Right lobe of liver (tissue), 6 donors: ENCODE measurements around the gene B4GALT3. TPM values are rescaled to one million over a fixed set of nuclear protein-coding genes. Genes with fewer than 3 reads are reported as not detected.

Source experiments
- ATAC-seq, 4 donors: fragments of 200-7000 bp; cut with Tn5 transposase; one replicate each; pipeline ENCODE4 v1.9.1; 2020; ENCODE audit warnings: mild to moderate bottlenecking in 4 of 4, moderate library complexity in 4 of 4
- DNase-seq, 3 donors: peaks; one replicate each; pipeline ENCODE4 v3.0.0-alpha.2; 2020
- H3K27ac ChIP-seq, 3 donors: fragments of 200-600 bp; one replicate each; pipeline ENCODE4 v1.8.0; 2022
- H3K27me3 ChIP-seq, 2 donors: fragments of 200-600 bp; one replicate each; pipeline ENCODE4 v1.8.0; 2022
- H3K36me3 ChIP-seq, 4 donors: fragments of 200-600 bp; sonication (generic) in 1 of 4; one replicate each; pipeline versions ENCODE4 v1.5.1 to v1.8.0; 2017 to 2022; ENCODE audit warnings: control low read depth in 1 of 4
- H3K4me1 ChIP-seq, 4 donors: fragments of 200-600 bp; sonication (generic) in 1 of 4; one replicate each; pipeline versions ENCODE4 v1.5.1 to v1.8.0; 2017 to 2022; ENCODE audit warnings: control low read depth in 1 of 4
- H3K4me3 ChIP-seq, 3 donors: fragments of 200-600 bp; one replicate each; pipeline ENCODE4 v1.8.0; 2022
- H3K9me3 ChIP-seq, 4 donors: fragments of 200-600 bp; sonication (generic) in 1 of 4; one replicate each; pipeline versions ENCODE4 v1.5.1 to v1.8.0; 2017 to 2022; ENCODE audit warnings: control low read depth in 1 of 4
- POLR2A ChIP-seq: fragments of 450-650 bp; IDR thresholded peaks from one replicate; pipeline ENCODE4 v1.6.1; 2017; ENCODE audit warnings: antibody characterized with exemption, mild to moderate bottlenecking
- WGBS: methylation state at CpG from one replicate; pipeline ENCODE4 v1.1.6; 2018; ENCODE audit warnings: low coverage, low lambda C conversion rate; ENCODE audit not compliant: insufficient coverage; ENCODE audit errors: missing lambda C conversion rate; 5-methylcytosine and 5-hydroxymethylcytosine counted together
- intact Hi-C, 2 donors: fragments of 100-400 bp; cut with DNase I; formaldehyde crosslinking; loops; one replicate each; pipeline versions ENCODE4 v1.11.2 to v1.14.1; 2022
- total RNA-seq, 6 experiments: library from RNA; depleted of rRNA in 2 of 6; stranded (reverse); fragments of >200 nt in 2 of 6; fragmentation: NEBNext Ultra II Directional in 3 of 6; extraction: Animal tissue kit (Norgen Biotek cat#: 25700) in 3 of 6; gene quantifications; one replicate each; pipeline versions ENCODE4 v1.1.0 to v1.2.4, GENCODE V29; 2016 to 2023
- TF ChIP-seq, protein P1 (sequence below), 4 donors: fragments of 200-600 bp in 3 of 4; fragments of 450-650 bp in 1 of 4; IDR thresholded peaks; one replicate each; pipeline versions ENCODE4 v1.5.1 to v1.8.0; 2016 to 2022; ENCODE audit warnings: antibody characterized with exemption in 4 of 4, mild to moderate bottlenecking in 2 of 4
- donor health status: DM: no; HTN: yes; CAD: no.
- donor health status: DM: no; HTN: no; CAD: no.
- donor health status: DM: no; HTN: no; CAD: no.
- donor health status: DM: no; HTN: yes; CAD: no.
- donor health status: DM: no; HTN: yes; CAD: no.

The B4GALT3 gene
- total RNA-seq, 6 experiments from 2014 or later, result 10.9 to 21.1 (median 13.1) TPM

DNA sequence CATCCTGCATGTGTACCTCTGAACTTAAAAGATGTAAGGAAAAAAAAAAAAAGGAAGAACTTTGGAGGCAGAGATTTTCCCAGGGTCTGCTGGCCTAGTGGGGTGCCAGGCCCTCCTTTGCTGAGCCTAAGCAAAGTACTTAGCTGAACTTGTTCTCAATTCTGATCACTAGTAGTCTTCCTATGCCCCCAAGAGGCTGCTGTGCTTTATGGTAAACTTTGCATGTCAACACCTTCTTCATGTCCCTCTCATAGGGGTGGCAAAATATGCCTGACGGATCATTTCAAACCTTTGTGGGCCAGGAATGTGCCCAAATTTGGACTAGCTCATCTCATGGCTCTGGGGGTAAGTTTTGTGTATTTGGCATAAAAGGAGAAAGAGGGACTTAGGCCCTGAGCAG lies 19.4 kb downstream of the B4GALT3 start:
- Histone ChIP-seq H3K9me3 (no peaks in the 10 kb centered on the region), H3K27ac (no peak overlapping the region), H3K4me3 (no peak overlapping the region), H3K27me3 (no peaks in the 10 kb centered on the region), H3K36me3 (peaks cover 0 to 13% (median 0%) of the 10 kb centered on the region in 4 donors), H3K4me1 (peaks cover 0 to 8% (median 0%) of the 10 kb centered on the region in 4 donors)
- ATAC-seq, result no peak
- intact Hi-C loops, result no loop called here
- DNase-seq, result no peak
- WGBS, result 100% methylated on average over 1 of the region's 1 CpG
- no peak for TF ChIP-seq POLR2A
- TF ChIP-seq, protein P1, sequence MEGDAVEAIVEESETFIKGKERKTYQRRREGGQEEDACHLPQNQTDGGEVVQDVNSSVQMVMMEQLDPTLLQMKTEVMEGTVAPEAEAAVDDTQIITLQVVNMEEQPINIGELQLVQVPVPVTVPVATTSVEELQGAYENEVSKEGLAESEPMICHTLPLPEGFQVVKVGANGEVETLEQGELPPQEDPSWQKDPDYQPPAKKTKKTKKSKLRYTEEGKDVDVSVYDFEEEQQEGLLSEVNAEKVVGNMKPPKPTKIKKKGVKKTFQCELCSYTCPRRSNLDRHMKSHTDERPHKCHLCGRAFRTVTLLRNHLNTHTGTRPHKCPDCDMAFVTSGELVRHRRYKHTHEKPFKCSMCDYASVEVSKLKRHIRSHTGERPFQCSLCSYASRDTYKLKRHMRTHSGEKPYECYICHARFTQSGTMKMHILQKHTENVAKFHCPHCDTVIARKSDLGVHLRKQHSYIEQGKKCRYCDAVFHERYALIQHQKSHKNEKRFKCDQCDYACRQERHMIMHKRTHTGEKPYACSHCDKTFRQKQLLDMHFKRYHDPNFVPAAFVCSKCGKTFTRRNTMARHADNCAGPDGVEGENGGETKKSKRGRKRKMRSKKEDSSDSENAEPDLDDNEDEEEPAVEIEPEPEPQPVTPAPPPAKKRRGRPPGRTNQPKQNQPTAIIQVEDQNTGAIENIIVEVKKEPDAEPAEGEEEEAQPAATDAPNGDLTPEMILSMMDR (IDR thresholded peaks at IDR 0.05), result no peak

DNA sequence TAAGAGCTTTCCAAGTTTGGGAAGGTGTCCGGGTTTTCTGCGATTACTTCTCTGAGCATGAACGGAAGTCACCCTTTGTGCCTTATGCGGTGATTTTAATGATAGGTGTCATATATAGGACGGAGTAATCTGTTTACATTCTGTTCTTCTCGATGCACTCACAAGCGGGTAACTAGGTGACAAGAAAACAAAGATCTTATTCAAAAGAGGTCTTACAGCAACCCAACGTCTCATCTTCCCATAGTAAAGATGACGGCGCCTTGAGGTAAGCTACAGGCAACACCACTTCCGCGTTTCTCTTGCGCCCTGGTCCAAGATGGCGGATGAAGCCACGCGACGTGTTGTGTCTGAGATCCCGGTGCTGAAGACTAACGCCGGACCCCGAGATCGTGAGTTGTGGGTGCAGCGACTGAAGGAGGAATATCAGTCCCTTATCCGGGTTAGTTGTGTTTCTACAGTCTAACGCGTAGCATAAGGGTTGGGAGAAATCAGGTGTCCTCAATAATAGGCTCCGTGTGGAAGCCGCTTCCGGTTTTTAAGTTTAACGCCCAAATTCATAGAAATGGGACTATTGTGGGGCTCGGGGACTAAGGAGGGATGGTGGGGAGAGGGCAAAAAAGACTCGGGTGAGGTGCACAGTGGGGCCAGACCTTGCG lies 23.5 kb downstream of the B4GALT3 start, which contains the start of gene UFC1:
UFC1 (plus strand) TSS at position 297 of the 656 bp plus-strand sequence; CDS start at position 317, 20 bp downstream.
- ATAC-seq, result peak; percentile 93 to 95 (median 93)

DNA sequence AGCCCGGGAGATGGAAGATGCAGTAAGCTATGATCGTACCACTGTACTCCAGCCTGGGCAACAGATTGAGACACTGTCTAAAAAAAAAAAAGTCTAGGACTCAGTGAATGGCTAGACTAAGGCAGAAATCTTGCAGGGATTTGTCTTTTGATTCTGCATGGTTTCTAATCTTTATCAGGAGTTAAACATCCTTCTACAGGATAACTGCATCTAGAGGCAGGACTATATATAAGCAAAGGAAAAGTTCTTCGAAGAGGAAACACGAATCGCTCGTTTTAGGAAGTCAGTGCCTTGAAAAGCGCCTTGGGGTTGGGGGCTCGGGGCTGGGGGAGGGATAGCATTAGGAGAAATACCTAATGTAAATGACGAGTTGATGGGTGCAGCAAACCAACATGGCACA lies 24.1 kb downstream of the B4GALT3 start:
- ATAC-seq, result no peak
- no peaks in the 10 kb centered on the region for H3K9me3 ChIP-seq
- intact Hi-C loops, result no loop called here

More for the DNA sequence above, 23.5 kb downstream of the B4GALT3 start, which contains the start of gene UFC1:
- TF ChIP-seq, protein P1 (IDR thresholded peaks at IDR 0.05), result no peak
- peak; percentile 61 for TF ChIP-seq POLR2A
- Histone ChIP-seq H3K36me3 (peaks cover 0 to 5% (median 0%) of the 10 kb centered on the region in 4 donors), H3K27me3 (no peaks in the 10 kb centered on the region), H3K4me1 (no peaks in the 10 kb centered on the region), H3K27ac (peak within 1 kb of the TSS; percentile 78 to 96 (median 94)), H3K9me3 (no peaks in the 10 kb centered on the region), H3K4me3 (peak within 1 kb of the TSS; percentile 58 to 76 (median 65))
- intact Hi-C loops, result no loop called here
- WGBS, result under 1% methylated on average over 32 of the region's 33 CpGs
- peak; percentile 69 to 84 (median 80) for DNase-seq

DNA sequence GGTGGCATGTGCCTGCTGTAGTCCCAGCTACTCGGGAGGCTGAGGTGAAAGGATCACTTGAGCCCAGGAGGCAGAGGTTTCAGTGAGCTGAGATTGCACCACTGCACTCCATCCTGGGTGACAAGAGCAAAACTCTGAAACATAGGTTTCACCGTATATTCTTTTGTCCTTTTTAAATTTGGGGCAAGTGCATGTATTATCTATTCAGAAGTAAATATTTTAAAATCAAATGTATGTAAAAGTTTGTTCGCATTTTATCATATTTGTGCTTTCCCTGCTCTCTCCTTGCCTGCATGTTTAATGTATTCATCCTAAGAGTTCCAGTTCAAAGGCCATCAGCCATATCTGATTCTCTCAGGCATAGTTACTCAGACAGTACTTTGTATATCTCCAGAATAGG lies 31.5 kb downstream of the B4GALT3 start:
- intact Hi-C loops, result no loop called here
- 71% methylated on average over 3 of the region's 3 CpGs for WGBS
- H3K36me3 ChIP-seq, result no peaks in the 10 kb centered on the region
- DNase-seq (no peak), ATAC-seq (no peak)
- no peaks in the 10 kb centered on the region for H3K4me1 ChIP-seq
- TF ChIP-seq POLR2A, result no peak
- TF ChIP-seq, protein P1 (IDR thresholded peaks at IDR 0.05), result no peak
- no peak overlapping the region for H3K4me3 ChIP-seq
- H3K27me3 ChIP-seq, result no peaks in the 10 kb centered on the region
- H3K9me3 ChIP-seq, result no peaks in the 10 kb centered on the region
- H3K27ac ChIP-seq, result no peak overlapping the region

More for the DNA sequence above, 24.1 kb downstream of the B4GALT3 start:
- H3K4me1 ChIP-seq, result no peaks in the 10 kb centered on the region
- DNase-seq, result no peak
- H3K4me3 ChIP-seq, result peak overlapping the region; percentile 58 to 76 (median 65)
- 28% methylated on average over 9 of the region's 9 CpGs for WGBS
- H3K27me3 ChIP-seq, result no peaks in the 10 kb centered on the region
- H3K27ac ChIP-seq, result peak overlapping the region; percentile 78 to 96 (median 94)
- TF ChIP-seq POLR2A, result no peak
- TF ChIP-seq, protein P1 (IDR thresholded peaks at IDR 0.05), result no peak
- H3K36me3 ChIP-seq, result peaks cover 0 to 5% (median 0%) of the 10 kb centered on the region in 4 donors
